GM13977 (cell line): ENCODE results near the gene EFNA1.

ENCODE experiments used
- DNase-seq: peaks from one replicate; pipeline ENCODE4 v3.0.0; 2012; ENCODE audit warnings: low spot score
- CTCF ChIP-seq: IDR thresholded peaks from 2 replicates; pipeline ENCODE4 v1.5.1; 2012; ENCODE audit warnings: mild to moderate bottlenecking, control low read depth; ENCODE audit not compliant: insufficient read depth; ENCODE audit errors: extremely low read depth, missing control alignments
- in situ Hi-C: fragments of 300-500 bp; cut with MboI; formaldehyde crosslinking; loops from one replicate; pipeline ENCODE4 v1.12.0; 2022; ENCODE audit warnings: low sequenced_read_pairs, low pct_unique_long_range_greater_than_20kb, mixed read lengths, inconsistent platforms; ENCODE audit not compliant: unreplicated experiment

Gene EFNA1

DNA sequence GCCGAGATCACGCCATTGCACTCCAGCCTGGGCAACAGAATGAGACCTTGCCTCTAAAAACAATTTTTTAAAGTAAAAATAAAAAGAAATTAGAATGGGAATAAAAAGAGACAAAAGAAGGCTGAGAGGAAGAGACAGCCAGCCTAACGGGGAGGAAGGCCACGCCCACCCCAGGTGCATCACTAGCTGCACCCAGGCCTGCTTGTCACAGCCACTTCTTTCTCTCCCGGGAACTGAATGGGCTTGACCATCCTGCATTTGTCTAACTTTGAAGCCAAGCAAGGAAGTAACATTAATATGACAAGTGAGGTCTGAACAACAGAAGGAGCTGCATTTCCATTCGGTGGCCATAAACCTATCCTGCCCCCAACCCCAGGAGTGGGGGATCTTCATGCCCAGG, 20.8 kb upstream of the EFNA1 start:
- DNase-seq, result no peak
- in situ Hi-C loops, result no loop called here
- no peak for TF ChIP-seq CTCF

GRCh38 chr1:155107309-155108264, 20.1 kb upstream of the EFNA1 start:
- in situ Hi-C loops, result no loop called here
- TF ChIP-seq CTCF, result no peak
- DNase-seq, result no peak

GRCh38 chr1:155108296-155108695, 19.4 kb upstream of the EFNA1 start:
- no peak for DNase-seq
- TF ChIP-seq CTCF, result no peak
- in situ Hi-C loops, result no loop called here

- in situ Hi-C loops, result no loop called here
- TF ChIP-seq CTCF, result no peak
- DNase-seq, result no peak
These were observed 17.3 kb upstream of the EFNA1 start for GRCh38 chr1:155110381-155110780.

- TF ChIP-seq CTCF, result no peak
- in situ Hi-C loops, result no loop called here
These were observed 16.9 kb upstream of the EFNA1 start for GRCh38 chr1:155110826-155111225.

DNA sequence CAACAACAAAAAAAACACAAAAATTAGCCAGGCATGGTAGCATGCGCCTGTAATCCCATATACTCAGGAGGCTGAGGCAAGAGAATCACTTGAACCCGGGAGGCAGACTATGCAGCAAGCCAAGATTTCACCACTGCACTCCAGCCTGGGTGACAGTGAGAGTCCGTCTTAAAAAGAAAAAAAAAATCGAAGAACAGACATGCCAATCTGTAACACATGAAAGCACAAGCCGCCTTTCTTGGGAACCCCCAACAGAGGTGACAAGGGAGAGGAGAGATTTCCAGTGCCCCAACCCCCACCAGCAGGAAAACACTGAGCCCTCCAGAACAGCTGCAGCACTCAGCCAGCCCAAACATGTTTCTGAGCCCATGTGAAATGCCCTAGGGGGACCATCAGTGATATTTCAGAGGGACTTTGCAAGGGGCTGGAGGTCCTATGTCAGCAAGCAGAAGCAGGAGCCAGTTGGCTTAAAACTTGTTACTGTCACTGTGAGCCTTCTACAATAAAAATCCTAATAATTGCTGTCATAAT, 14.2 kb upstream of the EFNA1 start:
- TF ChIP-seq CTCF, result no peak
- no peak for DNase-seq
- in situ Hi-C loops, result no loop called here

More at GRCh38 chr1:155110826-155111225, 16.9 kb upstream of the EFNA1 start:
- DNase-seq, result no peak
